Neural progenitor cell (in vitro differentiated cells): ENCODE measurements around the gene C19orf81. TPM values are rescaled to one million over a fixed set of nuclear protein-coding genes. Genes with fewer than 3 reads are reported as not detected.
A peak's percentile ranks its signal among the peaks of the same experiment; 100 is the strongest.

Source experiments
- DNase-seq: peaks from one replicate; pipeline ENCODE4 v3.0.0-alpha.2; 2016; ENCODE audit warnings: low spot score
- H2AFZ ChIP-seq: fragments of 200-600 bp; sonication (generic); replicated peaks from 2 replicates; pipeline ENCODE4 v1.6.1; 2016; ENCODE audit warnings: antibody characterized with exemption
- H3F3A ChIP-seq: fragments of 200-600 bp; sonication (generic); 2 replicates; pipeline ENCODE4 v1.6.1; 2016; ENCODE audit warnings: antibody characterized with exemption, low read depth
- H3K27ac ChIP-seq: fragments of 200-600 bp; sonication (generic); 2 replicates; pipeline ENCODE4 v1.5.1; 2016; ENCODE audit warnings: mild to moderate bottlenecking
- H3K27me3 ChIP-seq: fragments of 200-600 bp; sonication (generic); 2 replicates; pipeline ENCODE4 v1.6.1; 2016; ENCODE audit warnings: mild to moderate bottlenecking, moderate library complexity
- H3K36me3 ChIP-seq: fragments of 200-600 bp; sonication (generic); 2 replicates; pipeline ENCODE4 v1.5.1; 2016
- H3K4me1 ChIP-seq: fragments of 200-600 bp; sonication (generic); 2 replicates; pipeline ENCODE4 v1.6.1; 2016; ENCODE audit warnings: mixed run types
- H3K4me2 ChIP-seq: fragments of 200-600 bp; sonication (generic); 2 replicates; pipeline ENCODE4 v1.6.1; 2016
- H3K4me3 ChIP-seq: fragments of 200-600 bp; sonication (generic); 2 replicates; pipeline ENCODE4 v1.5.1; 2016
- H3K79me2 ChIP-seq: fragments of 200-600 bp; sonication (generic); 2 replicates; pipeline ENCODE4 v1.6.1; 2016; ENCODE audit warnings: low read depth
- H3K9ac ChIP-seq: fragments of 200-600 bp; sonication (generic); 2 replicates; pipeline ENCODE4 v1.6.1; 2016
- H3K9me3 ChIP-seq: fragments of 200-600 bp; sonication (generic); 2 replicates; pipeline ENCODE4 v1.5.1; 2016; ENCODE audit warnings: low read depth
- H4K20me1 ChIP-seq: fragments of 200-600 bp; sonication (generic); 2 replicates; pipeline ENCODE4 v1.6.1; 2016; ENCODE audit warnings: low read depth
- H3K27ac Mint-ChIP-seq: 3 replicates; pipeline ENCODE4 v1.8.0; 2021; ENCODE audit warnings: mixed read lengths
- H3K27me3 Mint-ChIP-seq: 2 replicates; pipeline ENCODE4 v1.8.0; 2022; ENCODE audit warnings: low read depth, mild to moderate bottlenecking, inconsistent platforms, moderate library complexity, mixed read lengths; ENCODE audit not compliant: insufficient read depth
- H3K36me3 Mint-ChIP-seq: 3 replicates; pipeline ENCODE4 v1.8.0; 2021; ENCODE audit warnings: mixed read lengths
- H3K4me1 Mint-ChIP-seq: 3 replicates; pipeline ENCODE4 v1.8.0; 2021; ENCODE audit warnings: mixed read lengths
- H3K4me3 Mint-ChIP-seq: 3 replicates; pipeline ENCODE4 v1.8.0; 2021; ENCODE audit warnings: mild to moderate bottlenecking, moderate library complexity, mixed read lengths
- H3K9me3 Mint-ChIP-seq: 3 replicates; pipeline ENCODE4 v1.8.0; 2020; ENCODE audit warnings: mixed read lengths
- CTCF ChIP-seq: fragments of 200-600 bp; sonication (generic); IDR thresholded peaks from 2 replicates; pipeline ENCODE4 v1.5.1; 2017; ENCODE audit warnings: antibody characterized with exemption, mild to moderate bottlenecking
- EZH2 ChIP-seq: fragments of 200-600 bp; sonication (generic); IDR thresholded peaks from 2 replicates; pipeline ENCODE4 v1.6.1; 2017; ENCODE audit warnings: antibody characterized with exemption, mild to moderate bottlenecking, moderate library complexity
- EZH2phosphoT487 ChIP-seq: fragments of 200-600 bp; sonication (generic); IDR thresholded peaks from 2 replicates; pipeline ENCODE4 v1.6.1; 2017; ENCODE audit warnings: antibody characterized with exemption
- total RNA-seq: library from RNA; depleted of rRNA; stranded (reverse); fragments of >200 nt; gene quantifications from 2 replicates; pipeline ENCODE4 v1.2.3, GENCODE V29; 2015; ENCODE audit warnings: low replicate concordance

C19orf81 gene
- total RNA-seq, 1 donor from 2014 or later: 1.3 TPM

GRCh38 chr19:50659318-50660087 lies 10.3 kb downstream of the C19orf81 start:
- Mint-ChIP-seq H3K27me3 (peaks cover 11% of the 10 kb centered on the region), H3K4me3 (peak overlapping the region; percentile 86), H3K4me1 (peaks cover 36% of the 10 kb centered on the region), H3K27ac (no peak overlapping the region), H3K36me3 (peaks cover 2% of the 10 kb centered on the region), H3K9me3 (peaks cover 4% of the 10 kb centered on the region)
- Histone ChIP-seq H3K9me3 (no peaks in the 10 kb centered on the region), H3K9ac (no peak overlapping the region), H3K36me3 (no peaks in the 10 kb centered on the region), H3F3A (peaks cover 7% of the 10 kb centered on the region), H2AFZ (no peak overlapping the region), H3K4me1 (no peaks in the 10 kb centered on the region), H3K27ac (peak overlapping the region; percentile 63), H3K4me3 (peak overlapping the region; percentile 53), H3K27me3 (peaks cover 3% of the 10 kb centered on the region), H4K20me1 (no peaks in the 10 kb centered on the region), H3K79me2 (no peaks in the 10 kb centered on the region), H3K4me2 (peak overlapping the region; percentile 71)
- peak; percentile 72 for DNase-seq
- no peak for TF ChIP-seq CTCF

GRCh38 chr19:50660088-50660366 lies 10.8 kb downstream of the C19orf81 start:
- peak overlapping the region; percentile 57 for H3K27ac Mint-ChIP-seq

DNA sequence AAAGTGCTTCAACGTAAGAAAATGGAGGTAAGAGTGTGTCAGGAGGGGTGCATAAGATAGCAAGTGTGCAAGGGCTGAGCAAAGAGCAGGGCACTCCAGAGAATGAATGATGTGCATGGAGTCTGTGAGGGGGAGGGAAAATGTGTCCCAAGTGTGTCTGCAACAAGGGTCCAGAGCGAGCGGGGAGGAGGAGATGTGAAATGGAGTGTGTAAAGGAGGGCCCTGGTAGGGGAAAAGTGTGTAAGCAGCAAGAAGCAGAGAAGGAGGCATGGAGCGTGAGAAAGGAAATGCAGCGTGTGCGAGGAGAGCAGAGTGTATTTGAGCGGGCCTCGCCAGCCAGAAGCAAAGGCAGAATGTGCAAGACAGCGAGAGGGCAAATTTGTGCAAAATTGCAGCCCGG lies 11.8 kb downstream of the C19orf81 start:
- no peaks in the 10 kb centered on the region for H3K36me3 ChIP-seq
- H3K4me2 ChIP-seq: no peak overlapping the region
- H3K27me3 ChIP-seq: peaks cover 3% of the 10 kb centered on the region
- no peak overlapping the region for H3K27ac ChIP-seq
- TF ChIP-seq EZH2phosphoT487 (no peak), CTCF (no peak), EZH2 (no peak)
- DNase-seq: no peak
- no peak overlapping the region for H3K4me3 ChIP-seq
- H2AFZ ChIP-seq: no peak overlapping the region
- H3K4me1 ChIP-seq: no peaks in the 10 kb centered on the region
- Mint-ChIP-seq H3K4me3 (peak overlapping the region; percentile 59), H3K36me3 (peaks cover 5% of the 10 kb centered on the region), H3K27ac (no peak overlapping the region), H3K4me1 (peaks cover 31% of the 10 kb centered on the region), H3K9me3 (no peaks in the 10 kb centered on the region), H3K27me3 (peaks cover 18% of the 10 kb centered on the region)
- no peaks in the 10 kb centered on the region for H3K79me2 ChIP-seq
- H3K9me3 ChIP-seq: no peaks in the 10 kb centered on the region
- peaks cover 7% of the 10 kb centered on the region for H3F3A ChIP-seq
- no peaks in the 10 kb centered on the region for H4K20me1 ChIP-seq
- no peak overlapping the region for H3K9ac ChIP-seq

More at GRCh38 chr19:50660088-50660366, 10.8 kb downstream of the C19orf81 start:
- H3K36me3 ChIP-seq: no peaks in the 10 kb centered on the region
- H3K79me2 ChIP-seq: no peaks in the 10 kb centered on the region
- DNase-seq: peak; percentile 64
- H2AFZ ChIP-seq: no peak overlapping the region
- H4K20me1 ChIP-seq: no peaks in the 10 kb centered on the region
- Mint-ChIP-seq H3K9me3 (peaks cover 1% of the 10 kb centered on the region), H3K27me3 (peaks cover 13% of the 10 kb centered on the region), H3K4me1 (peaks cover 31% of the 10 kb centered on the region), H3K4me3 (peak overlapping the region; percentile 83), H3K36me3 (peaks cover 5% of the 10 kb centered on the region)
- TF ChIP-seq CTCF: no peak
- TF ChIP-seq EZH2: no peak
- no peak for TF ChIP-seq EZH2phosphoT487
- no peaks in the 10 kb centered on the region for H3K4me1 ChIP-seq
- peaks cover 3% of the 10 kb centered on the region for H3K27me3 ChIP-seq
- H3K9ac ChIP-seq: no peak overlapping the region
- peaks cover 7% of the 10 kb centered on the region for H3F3A ChIP-seq
- peak overlapping the region; percentile 63 for H3K27ac ChIP-seq
- no peaks in the 10 kb centered on the region for H3K9me3 ChIP-seq
- peak overlapping the region; percentile 71 for H3K4me2 ChIP-seq
- peak overlapping the region; percentile 53 for H3K4me3 ChIP-seq
